Activated T-cell treated with anti-CD3 and anti-CD28 coated beads for 48 hours (primary cell): ENCODE results near the gene EIF4B.
A peak's percentile ranks its signal among the peaks of the same experiment; 100 is the strongest.

ENCODE experiments used
- DNase-seq: peaks from one replicate; pipeline ENCODE4 v3.0.0-alpha.2; 2020; ENCODE audit warnings: low read depth

EIF4B gene

DNA sequence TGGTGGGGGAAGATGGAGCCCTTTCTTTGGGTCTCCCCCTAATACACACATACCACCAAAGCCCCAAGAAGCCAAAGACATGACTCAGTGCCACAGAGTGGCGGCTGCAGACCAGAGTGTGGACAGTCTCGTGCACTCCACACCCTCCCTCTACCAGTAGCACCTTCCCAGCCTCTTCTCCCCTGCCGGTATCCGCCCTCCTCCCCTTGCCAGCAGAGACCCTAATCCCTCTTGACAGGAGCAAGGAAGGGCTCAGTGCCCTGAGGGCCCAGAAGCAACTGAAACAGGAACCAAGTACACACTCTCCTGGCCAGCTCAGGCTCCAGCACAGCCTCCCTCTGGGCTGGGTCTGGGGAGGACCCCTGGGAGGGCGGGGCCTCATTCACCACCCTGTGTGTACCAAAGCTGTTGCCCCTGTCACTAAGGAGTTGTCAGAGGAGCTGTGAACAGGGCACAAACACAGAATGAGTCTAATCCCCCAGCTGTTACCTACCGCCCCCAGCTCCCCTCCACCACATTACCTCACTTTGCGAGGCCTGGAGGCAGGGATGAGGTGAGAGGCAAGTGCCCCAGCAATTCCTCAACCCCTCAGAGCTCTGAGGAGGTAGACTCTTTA is 64.7 kb downstream of the EIF4B start:
- no peak for DNase-seq

DNA sequence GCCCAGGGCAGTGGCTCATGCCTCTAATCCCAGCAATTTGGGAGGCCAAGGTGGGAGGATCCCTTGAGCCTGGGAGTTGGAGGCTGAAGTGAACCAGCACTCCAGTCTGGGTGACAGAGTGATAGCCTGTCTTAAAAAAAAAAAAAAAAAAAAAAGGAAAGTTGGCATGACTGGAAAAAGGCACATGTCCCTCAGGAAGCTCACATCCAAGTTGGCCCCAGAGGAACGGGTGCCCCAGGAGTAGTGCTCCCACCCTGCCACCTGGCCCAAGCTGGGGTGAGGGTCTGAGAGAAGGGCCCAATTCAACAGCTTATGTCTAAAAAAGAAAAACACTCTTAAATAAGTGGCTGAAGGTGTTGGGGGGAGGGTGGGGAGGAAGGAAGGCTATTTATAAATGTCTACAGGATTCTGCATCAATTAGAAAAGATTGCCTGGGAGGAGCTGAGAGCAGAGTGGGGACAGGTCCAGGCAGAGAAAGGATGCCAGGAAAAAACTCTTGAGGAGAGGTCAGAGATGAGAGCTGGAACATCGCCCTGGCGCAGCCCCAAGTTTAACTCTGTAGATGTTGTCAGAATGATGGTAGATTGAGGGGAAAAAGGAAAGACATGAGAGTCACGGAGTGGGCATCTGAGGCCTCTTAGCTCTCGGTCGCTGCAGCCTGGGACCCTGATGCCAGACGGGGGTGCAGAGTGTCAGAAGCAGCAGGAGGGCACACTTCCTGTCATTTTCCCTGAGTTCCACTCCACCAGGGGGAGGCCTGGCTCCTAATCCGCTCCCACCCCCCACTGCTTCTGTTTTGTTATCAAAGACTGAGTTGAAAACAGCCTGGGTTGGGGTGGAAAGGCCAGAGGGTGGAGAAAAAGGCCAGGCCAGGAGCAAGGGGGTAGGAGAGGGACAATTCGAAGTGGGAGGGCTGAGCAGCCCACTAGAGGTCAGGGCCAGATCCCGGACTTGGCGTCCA is 65.6 kb downstream of the EIF4B start:
- no peak for DNase-seq

DNA sequence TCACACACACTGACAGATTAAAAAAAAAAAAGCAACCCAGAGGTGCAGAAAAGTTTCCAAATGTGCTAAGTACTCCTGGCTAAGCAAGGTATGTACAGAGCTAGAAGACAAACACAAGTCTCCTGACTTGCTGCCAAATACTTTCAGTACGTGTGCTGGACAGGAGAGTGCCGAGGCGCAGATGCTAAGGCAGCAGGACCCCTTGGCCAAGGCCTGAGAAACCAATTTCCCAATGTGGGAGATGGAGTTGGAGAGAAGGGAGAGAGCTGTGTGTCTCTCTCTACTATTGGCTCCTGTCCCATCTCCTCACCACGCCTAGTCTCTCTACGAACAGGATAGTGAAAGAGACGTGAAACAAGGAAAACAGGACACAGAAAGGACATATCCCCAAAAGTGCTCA is 67.6 kb downstream of the EIF4B start:
- DNase-seq = no peak

DNA sequence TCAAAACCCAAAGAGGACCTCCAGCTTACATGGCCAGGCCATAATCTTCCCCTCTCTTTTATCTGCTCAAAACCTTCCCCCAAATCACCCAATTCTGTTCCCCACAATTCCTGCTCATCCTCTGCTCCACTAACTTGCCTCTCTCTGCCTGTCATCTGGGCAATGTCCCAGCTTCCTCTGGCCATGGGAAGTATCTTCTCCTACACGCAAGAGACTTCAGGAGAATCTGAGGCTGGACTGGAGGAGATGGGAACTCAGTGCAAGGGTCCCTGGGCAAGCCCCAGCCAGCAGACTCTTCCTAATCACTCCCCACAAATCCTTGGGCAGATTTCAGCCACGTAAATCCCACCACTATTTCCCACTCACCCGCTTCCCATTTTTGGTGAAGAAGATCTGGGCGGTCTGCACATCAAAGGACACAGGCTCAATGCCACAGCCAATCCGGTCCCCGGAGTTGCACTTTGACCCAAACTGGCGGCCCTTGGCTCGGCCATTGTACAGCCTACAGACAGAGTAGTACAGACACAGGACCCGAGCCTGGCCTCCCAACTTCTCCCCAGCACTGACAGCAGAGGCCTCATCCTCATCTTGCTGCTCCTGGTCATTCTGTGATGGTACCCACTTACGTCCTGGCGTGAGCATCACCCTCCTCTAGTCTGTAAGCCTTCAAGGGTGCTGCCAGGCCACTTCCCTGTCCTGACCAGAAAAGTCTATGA is 68.2 kb downstream of the EIF4B start:
- DNase-seq = no peak

DNA sequence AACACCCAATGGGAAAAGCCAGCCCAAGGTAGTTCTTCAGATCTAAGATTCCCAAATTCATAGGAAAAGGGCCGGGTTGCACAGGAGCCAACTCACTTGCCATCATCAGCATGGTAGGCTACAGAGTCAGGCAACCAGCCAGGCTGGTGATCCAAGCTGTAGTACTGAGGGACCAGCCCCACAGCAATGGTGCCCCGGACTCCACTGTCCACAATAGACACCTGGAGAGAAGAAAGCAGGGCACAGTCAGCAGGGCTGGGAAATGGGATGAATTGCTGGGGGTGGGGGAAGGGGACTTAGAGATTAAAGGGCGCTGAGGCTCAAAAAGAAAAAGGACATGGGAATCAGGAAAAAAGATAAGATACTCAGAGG is 68.7 kb downstream of the EIF4B start:
- DNase-seq = no peak

DNA sequence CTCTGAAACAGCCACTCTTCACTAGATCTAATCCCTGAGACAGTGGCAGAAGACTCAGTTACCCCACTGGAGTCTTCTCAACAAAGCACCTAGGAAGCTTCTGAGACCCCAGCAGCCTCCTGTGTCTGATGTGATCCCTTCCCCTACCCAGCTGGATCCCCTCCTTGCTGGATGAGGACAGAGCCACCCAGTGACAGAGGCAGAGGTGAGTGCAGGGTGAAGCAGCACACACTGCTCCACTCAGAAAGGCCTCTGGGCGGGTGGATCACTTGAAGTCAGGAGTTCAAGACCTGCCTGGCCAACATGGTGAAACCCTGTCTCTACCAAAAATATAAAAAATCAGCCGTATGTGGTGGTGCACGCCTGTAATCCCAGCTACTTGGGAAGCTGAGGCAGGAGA is 70.2 kb downstream of the EIF4B start:
- no peak for DNase-seq

DNA sequence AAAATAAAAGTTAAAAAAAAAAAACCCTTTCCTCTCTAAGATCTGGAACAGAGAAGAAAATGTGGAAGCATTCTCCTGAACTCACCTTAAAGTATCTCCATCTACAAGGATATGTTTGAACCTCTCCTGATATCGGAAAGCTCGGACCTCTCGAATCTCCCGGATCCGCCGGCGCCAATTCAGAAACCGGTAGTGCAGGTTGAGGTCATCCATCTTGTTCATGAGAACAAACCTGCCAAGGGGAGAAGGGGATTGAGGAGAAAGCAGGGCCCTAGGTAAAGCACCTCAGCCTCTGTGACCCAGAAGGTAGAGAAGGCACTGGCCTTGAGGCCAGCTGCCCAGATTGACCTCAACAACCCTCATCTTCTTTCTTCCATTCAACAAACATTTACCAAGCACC is 70.8 kb downstream of the EIF4B start:
- no peak for DNase-seq

DNA sequence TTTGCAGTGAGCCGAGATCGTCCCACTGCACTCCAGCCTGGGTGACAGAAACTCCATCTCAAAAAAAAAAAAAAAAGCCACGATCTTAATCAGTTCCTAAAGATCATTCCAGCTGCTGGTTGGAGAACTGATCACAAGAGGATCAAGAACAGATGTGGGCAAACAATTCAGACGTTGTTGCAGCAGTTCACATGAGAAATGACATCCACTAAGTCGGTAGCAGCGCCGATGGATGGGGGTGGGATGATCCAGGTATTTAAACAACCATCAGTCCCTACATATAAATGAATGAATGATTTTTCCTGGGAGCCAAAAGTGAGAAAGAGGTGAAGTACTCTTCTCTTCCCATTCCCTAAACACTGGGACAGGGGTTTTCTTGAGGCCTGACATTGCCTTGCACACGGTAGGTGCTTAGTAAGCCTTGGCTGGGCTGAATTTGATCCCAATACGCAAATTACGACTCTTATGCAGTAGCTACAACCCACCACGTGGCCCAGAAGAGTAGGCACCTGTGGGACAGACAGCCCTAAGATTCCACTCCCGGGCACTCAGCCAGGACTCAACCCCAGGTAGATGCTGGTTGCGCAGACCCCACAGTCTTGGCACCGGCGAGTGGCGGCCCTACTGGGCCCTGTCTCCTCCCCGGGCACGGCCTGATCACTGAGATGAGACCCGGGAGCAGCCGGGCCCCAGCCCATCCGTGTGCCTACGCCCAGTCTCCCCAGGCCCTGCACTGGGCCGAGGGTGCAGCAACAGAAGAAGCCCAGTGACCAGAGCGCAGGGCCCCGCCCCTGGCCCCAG is 72.4 kb downstream of the EIF4B start:
- DNase-seq = no peak

DNA sequence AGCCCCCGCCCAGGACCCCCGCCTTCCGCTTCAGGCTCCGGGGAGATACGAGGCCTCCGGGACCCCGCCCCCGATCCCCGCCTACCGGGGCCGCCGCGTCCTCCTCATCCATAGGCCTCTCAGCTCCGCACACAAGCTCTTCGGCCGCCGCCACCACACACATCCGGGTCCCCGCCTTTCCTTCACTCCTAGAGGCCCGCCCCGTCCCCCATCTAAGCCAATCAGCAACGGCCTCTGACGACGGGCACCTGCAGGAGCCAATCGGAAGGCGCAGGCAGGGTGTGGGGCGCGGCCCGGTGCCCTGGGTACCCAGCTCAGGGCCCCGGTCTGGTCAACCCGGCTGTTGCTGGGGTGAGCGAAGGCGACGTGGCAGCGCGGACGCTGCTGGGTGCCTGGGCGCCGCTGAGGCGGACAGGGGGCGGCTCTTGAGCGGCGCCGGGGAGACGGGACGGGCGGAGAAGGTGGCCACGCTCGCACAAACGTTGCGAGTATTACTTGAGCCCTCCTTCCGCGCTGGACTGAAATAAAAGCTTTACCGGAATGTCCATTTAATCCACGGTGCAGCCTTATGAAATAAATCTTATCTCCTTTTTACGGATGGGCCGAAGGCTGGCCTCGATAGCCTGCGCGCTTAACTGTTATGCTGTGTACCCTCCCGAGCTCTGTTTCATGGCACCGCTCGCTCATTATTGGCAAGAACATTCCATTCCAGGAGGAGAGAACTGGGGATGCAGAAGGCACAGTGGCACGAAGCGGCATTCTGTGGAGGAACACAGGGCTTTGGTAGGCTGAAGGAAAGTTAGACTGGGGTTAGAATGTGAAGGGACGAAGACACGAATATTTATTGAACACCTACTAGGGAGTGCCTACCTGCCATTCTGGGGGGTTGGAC is 73.2 kb downstream of the EIF4B start, which contains the start of gene SPRYD3:
Gene SPRYD3 (minus strand): TSS at position 165 of the 892 bp plus-strand sequence. CDS start 57 bp downstream, at position 108.
- DNase-seq = peak; percentile 95

DNA sequence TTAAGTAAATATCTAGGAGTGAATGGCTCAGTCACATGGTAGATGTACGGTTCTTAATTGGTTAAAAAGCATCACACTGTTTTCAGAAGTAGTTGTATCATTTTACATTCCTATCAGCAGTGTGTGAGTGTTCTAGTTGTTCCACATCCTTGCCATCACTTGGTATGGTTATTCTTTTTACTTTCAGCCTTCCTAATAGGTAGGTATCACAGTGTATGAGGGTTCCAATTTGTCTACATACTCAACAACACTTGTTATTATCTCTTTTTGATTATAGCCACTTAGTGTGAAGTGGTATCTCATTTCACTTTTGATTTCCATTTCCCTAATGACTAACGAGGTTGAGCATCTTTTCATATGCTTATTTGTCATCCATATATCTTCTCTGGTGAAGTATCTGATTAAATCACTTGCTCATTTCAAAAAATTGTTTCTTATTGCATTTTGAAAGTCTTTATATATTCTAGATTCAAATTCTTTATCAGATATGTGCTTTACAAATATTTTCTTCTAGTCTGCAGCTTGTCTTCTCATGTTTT is 76.5 kb downstream of the EIF4B start:
- no peak for DNase-seq

DNA sequence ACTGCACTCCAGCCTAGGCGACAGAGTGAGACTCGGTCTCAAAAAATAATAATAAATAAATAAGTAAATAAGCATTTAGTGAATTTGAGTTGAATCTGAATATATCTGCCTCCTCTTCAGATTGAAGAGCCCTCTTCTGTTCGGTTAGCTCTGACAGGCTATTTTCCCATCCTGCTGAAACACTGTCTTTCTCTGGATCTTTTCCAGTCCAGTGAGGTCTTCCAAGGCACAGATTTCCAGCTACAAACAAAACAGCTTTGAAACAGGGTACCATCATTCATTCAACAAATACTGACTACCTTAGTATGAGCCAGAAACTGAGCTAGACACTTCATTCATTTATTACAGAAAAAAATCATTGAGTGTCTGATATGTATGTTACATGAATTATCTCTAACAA is 80.1 kb downstream of the EIF4B start:
- DNase-seq = no peak

DNA sequence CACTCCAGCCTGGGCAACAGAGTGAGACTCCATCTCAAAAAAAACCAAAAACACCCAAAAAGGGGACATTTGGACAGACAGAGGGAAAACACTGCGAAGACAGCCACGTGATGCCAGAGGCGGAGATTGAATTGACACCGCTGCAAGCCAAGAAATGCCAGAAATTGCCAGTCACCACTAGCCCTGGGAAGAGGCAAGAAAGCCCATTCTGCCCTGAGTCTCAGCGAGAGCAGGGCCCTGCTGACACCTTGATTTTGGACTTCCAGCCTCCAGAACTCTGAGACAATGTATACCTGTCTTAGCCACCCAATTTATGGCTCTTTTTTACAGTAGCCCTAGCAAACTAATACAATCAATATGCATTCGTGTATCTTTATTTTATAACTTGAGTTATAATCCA is 83.8 kb downstream of the EIF4B start:
- no peak for DNase-seq

DNA sequence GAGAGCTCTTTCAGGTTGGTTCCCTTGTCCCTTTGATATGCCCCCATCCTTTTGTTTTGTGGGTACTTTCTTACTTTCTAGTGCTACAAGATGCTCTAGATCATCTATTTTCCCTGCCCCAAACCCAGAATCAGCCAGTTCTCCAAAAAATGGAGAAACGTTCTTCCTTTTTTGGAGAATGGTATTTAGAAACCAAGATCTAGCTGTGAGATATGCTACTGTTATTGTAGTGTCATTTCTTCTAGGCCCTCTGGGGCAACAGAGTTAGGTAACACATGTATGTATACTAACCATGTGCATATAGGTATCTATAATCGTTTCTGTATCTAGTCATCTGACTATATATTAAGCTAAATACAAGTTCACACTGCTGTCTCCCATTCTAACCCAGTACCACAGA is 84.3 kb downstream of the EIF4B start:
- no peak for DNase-seq

DNA sequence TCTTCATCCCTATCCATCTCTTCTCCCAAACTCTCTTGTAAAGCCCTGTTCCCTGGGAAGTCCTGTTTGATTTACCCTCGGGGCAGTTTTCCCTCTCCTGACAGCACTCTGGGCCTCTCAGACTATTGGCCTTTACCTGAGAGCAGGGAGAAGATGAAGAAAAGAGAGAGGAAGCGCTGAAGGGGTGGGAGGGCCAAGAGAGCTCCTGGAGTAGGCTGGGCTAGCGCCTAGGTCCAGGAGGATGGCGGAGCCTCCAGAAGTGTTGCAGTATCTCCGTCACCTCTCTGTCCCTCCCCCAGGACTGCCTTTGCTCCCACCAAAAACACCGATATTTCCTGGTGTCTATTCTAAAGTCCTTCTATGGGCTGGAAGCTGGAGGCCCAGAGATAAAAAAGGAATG is 85.5 kb downstream of the EIF4B start:
- no peak for DNase-seq
